ENCODE data around the gene FDXR.
A peak's percentile ranks its signal among the peaks of the same experiment; 100 is the strongest.

The FDXR gene

DNA sequence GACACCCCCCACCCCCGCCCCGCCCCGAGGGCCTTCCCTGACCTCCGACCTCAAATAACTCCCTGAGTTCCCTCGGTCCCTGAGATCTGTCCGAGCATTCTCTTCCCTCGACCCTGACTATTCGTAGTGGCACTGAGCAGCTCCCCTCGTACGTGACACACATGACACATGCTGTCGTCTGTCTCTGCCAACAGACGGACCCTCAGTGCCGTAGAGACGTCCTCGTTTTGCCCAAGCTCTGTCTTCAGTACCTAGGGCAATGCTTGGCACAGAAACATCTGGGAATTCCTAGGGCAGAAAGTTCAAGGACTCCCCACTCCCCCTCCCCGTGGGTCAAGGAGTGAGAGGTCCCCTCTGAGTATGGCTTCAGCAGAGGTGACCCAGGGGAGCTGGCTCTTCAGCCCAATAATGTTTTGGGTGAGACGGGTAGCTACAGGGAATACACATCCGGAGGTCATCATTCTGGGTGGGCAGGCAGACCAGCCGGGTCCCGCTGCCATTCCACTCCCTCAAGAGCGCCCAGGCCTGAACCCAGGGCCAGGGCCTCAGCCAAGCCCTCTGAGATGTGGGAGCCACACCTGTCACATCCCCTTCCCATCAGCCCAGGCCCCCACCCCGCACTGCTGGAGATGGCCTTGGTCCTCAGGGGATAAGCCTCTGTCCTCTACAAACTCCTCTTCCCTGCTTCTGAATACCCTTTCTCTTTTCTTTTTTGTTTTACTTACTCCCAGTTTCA is 21.3 kb upstream of the FDXR start:
- no peak for DNase-seq

DNA sequence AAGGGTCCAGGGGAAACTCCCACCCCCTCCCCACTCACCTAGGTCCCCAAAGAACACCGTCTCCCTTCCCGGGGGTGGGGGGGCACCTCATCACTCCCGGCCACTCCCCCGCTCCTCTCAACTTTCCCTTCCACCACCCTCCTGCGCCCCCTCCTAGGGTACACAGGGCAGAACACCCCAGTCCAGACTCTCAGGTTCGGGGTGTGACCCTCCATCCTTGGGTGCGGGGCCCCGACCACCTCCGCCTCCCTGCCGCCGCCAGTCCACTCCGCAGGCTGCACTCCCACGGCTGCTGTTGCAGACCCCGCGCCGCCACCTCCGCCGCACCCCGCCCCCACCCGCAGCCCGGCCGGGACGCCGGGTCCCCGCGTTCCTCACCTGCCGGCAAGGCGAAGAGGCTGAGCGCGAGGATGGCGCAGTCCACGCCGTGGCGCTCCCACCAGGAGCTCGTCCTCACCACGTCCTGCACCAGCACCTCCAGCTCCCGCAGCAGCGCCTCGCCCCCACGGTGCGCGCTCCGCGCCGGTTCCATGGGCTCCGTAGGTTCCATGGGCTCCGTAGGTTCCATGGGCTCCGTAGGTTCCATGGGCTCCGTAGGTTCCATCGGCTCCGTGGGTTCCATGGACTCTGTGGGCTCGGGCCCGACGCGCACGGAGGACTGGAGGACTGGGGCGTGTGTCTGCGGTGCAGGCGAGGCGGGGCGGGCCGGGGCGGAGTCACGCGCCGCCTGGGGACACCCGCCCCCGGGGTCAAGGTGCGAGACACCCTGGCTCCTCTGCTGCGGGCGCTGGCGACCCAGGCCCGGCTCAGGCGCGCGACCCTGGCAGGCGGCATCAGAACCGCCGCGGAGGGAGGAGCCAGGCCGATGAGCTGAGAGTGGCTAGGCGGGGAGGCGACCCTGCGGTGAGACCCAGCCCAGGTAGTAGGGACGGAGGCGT is 20.4 kb upstream of the FDXR start, which contains the start of gene FADS6:
Gene FADS6, minus strand, starts transcription at position 660 of the 938 bp plus-strand sequence. Its CDS starts 38 bp downstream, at position 622.
- no peak for DNase-seq

DNA sequence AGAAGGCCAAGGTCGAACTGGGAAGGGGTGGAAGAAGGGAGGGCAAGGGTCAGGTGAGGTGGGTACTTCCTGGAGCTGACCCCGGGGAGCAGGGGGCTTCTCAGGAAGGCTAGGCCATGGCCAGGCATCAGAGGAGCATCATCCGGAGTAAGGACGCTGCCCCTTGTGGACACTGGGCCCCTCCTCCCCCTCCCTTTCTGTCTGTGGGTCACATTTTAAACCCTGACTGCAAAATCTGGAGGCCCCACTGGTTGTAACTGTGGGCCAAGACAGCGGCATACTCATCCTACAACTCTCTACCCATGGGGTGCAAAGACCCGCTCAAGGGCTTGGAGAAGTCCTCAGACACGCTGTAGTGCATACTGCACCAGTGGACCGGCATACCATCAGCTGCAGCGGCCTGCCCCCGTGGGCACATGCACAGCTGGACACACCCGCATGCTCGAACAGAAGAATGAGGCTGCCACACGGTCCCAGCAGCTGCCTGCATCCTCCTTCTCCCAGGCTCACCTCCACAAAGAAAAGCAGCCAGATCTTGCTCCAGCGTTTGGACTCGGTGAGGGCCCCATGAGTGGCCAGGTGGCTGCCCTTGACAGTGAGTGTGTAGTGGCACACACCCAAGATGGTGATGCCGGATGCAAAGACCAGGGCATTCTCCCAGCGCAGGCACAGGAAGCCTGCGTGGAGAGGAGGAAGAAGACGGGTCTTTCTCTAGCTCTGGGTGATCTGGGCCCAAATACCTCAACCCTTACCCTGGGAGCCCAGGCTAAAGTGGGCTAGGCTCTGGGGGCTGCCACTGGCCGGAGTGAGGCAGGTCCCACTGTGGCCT is 19.4 kb upstream of the FDXR start:
- no peak for DNase-seq

DNA sequence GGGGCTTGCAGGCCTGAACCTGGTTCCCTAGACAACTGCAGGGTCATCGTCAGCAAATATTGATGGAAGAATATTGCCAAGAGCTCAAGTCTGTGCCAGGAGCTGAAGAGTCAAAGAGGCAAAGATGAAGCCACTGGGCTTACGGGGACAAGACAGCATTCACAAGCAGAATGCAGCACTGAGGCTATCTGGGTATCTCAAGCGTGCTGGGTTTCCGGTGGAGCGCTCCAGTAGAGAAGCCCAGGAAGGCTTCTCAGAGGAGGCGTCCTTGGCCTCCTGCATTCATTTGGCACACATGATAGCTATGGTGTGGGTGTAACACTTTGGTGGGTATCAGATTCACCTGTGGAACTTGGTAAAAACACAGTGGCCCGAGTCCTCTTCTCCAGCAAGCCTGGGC is 17.8 kb upstream of the FDXR start:
- DNase-seq: no peak

DNA sequence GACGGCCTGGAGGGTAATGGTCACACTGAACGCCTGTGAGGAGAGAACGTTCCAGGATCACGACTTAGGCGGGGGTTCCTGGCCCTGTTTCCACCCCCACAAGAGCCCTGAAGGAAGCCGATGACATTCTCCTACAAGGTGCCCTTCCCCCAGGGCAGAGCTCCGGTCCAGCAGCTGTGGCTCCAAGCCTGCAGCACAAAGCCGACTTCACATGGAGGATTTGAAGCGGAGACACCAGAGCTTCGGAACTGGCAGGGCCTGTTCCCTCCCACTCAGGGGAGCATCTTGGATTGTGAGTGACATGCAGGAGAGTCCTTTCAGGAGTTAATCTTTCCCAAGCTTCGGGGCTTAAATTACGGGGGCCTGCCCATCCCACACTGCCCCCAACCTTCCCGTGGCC is 15.7 kb upstream of the FDXR start:
- DNase-seq: no peak

DNA sequence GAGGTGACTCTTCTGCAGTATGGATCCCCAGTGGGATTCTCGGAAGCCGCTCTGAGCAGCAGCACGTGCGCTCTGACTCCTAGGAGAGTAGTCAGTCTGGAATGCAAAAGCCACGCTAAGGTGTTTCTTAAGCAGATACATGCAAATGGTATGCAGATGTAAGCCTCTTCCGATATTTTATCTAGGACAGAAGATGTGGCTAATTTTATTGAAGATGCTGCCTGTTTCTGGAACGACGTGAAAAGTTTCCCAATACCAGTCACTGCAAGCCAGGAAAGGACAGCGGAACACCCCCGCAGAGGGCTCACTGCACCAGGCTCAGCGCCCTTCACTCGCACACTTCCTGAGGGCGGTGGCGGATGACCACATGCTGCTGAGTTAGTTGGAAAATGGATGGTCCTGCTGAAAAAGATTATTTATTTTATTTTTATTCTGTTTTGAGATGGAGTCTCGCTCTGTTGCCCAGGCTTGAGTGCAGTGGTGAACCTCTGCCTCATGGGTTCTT is 10.5 kb upstream of the FDXR start:
- no peak for DNase-seq

DNA sequence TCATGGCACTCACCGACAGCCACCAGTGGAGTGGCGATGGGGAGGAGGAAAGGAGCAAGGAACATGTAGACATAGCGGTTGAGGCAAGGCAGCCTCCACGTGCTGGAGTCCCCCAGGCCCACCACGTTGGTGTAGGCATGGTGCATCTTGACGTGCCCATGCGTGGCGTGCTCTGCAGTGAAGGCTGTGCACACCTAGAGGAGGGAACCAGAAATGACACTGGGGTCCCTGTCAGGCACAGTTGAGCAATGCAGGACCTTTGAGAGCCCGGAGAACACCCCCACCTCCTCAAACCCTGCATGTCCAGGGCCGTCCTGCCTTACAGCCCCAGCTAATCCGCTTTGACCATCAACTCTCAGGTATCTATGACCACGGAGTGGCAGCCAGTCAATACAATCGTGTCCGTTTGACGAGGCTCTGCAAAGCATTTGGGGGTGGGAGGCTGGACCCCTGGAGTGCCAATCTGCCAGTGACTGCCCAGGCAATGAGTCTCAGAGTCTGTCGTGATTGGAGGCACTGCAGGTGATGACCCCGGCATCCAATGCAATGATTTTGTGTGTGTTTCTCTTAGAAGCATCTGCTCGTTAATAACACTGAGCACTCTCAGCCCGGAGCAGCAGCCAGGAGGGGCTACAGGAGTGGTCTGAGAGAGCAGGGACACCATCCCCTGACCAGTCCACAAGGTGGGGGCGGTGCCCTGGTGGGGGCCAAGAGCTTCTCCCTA is 9.9 kb upstream of the FDXR start:
- no peak for DNase-seq

DNA sequence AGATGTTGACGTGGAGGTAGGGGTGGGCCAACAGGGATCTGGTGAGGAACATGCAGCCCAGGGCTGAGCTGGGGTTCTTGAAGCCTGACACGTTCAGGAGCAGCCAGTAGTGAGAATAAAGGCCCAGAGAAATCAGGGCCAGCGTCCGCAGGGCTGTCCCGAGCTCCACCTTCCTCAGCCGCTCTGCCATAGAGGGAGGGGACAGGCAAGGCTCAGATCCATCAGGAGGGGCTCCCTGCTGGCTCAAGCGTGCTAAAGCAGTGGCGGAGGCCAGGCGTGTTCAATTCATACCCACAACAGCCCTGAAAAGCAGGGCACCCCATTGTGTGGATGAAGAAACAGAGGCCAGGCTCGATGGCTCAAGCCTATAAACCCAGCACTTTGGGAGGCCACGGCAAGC is 8.3 kb upstream of the FDXR start:
- DNase-seq: no peak

DNA sequence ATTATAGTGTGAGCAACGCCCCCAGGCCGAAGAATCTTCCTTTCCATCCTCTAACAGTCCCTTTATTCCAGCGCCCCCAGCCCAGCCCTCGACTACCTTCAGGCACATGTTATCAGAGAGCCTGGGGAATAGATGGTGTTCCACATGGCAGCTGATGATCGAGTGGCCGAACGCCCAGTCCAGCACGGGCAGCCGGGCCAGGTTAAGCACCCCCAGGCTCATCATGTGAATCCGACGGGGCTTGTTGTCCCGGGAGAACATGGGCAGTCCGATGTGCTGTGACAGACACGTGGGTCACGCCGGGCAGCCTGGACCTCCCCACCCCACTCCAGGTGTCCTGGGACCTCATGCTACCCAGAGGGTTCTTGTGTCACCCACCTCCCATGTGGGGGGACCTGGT is 6.5 kb upstream of the FDXR start:
- no peak for DNase-seq

DNA sequence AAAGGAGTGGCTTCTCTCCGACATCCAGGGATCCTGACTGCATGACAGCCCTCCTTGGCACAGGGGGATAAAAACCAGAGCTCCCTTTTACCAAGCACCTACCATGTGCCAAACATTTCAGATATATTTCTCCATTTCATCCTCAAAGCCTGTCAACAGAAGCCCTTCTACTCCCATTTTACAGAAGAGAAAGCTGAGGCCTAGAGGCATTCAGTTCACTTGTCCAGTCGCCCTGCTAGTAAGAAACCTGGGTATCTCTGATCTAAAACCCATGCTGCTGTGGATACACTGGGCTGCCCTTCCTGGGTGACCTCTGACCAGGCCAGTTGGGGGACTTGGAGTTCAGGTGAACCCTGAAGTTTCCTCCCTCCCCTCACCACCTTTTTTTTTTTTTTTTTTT is 5.9 kb upstream of the FDXR start:
- DNase-seq: no peak

DNA sequence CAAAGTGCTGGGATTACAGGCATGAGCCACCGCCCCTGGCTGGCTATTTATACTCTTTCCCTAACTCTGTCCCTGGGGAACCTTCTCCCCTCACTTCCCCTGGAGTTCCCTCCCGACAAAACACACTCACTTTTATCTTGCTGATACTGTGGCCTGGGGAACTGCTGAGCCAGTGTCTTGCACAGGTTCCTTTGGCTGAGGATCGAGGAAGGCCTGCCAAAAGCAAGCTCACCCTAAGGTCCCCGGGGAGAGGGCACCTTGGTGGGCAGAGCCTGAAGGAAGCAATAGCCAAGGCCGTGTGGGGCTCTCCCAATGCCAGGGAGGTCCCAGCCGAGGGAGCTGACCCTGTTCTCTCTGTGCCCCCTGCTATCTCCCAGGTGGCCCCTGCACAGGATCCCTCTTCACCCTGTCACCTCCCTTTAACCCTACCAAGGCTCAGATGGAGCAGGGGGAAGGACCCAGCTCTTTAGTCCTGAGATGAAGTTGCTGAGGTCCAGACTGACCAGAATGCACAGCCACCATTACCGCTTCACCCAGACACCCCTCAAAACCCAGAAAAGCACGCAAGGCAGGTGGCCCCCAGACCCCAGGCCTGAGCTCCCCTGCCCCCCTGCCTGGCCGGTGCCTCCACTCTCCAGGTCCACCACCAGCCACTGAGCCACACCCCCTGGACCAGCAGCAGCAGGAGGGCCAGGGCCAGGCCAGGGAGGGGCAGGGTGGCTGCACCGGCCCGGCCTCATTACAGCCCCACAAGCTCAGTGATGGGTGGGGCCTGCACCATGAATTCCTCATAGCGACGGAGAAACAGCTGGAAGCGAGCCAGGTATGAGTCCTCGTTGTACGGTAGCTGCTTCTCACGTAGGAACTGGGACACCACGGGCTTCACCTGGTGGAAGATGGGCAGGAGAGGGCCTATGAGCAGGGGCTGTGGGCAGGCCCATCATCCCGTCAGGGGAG is 5.1 kb upstream of the FDXR start:
- DNase-seq: no peak

DNA sequence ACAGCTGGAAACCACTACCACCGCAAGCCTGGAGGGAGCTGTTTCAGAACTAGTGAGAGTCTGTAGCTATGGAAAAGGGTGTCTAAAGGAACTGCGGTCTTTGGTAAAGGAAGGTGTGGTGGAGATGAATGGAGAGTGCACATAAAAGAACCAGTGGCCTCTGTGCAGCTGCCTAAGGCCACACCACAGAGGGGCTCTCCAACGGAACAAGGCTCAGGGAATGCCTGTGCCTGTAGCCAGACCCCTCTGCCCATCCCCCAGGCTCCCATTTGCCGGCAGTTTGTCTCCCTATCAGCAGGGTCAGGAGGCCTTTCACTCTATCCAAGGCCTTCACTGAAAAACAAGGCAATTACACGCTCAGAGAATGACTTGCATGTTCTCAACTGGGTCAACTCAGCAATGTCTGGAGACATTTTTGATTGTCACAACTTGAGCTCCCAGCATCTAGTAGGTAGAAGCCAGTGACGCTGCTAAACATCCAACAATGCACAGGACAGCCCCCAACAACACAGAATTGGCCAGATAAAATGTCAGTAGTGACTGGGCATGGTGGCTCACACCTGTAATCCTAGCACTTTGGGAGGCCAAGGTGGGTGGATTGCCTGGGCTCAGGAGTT is 3.3 kb upstream of the FDXR start:
- DNase-seq: no peak

DNA sequence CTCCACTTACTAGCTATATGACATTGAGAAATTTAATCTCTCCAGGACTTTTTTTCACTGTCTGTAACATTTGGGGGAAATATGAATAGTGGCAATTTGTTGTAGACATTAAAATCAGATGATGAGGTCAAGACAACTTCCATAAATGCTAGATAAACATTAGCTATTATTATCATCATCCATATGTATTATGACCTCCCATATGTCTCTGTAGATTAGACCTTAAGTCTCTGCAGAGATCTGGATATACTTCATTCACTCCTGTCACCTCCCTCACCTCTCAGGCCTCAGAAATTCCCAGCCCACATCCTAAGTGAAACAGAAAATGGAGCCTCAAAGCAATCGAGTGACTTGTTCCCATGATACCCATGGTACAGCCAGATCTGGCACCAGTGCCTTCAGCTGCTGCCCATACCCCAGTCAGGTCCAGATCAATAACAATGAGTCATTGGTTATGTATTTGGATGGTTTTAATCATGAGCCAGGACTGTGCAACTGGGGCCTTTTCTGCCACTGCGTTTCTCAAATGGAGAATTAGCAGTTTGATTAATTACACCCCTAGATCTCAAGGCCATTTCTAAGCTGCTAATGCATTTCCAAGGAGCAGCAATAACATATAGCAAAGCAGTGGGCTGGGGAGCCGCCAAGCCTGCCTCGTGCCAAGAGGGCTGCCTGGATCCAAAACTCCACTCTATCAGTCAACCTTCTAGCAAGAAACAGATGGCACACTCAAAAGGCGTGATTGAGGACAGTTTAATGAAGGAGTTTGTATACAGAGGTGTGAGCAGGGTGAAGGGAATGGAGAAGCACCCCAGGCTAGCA is 2.6 kb upstream of the FDXR start:
- DNase-seq: no peak

DNA sequence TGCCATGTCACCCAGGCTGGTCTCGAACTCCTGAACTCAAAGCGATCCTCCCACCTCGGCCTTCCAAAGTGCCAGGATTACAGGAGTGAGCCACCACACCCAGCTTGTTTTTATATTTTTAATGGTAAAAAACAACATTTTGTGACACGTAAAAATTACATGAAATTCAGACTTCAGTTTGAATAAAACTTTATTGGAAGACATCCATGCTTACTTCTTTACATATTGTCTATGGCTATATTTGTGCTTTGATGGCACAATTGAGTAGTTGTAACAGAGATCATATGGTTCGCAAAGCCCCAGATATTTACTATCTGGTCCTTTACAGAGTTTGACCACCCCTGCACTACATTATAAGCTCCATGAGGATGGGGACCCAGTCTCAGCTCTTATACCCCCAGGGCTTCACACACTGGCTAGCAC is 1.8 kb upstream of the FDXR start:
- DNase-seq: no peak

DNA sequence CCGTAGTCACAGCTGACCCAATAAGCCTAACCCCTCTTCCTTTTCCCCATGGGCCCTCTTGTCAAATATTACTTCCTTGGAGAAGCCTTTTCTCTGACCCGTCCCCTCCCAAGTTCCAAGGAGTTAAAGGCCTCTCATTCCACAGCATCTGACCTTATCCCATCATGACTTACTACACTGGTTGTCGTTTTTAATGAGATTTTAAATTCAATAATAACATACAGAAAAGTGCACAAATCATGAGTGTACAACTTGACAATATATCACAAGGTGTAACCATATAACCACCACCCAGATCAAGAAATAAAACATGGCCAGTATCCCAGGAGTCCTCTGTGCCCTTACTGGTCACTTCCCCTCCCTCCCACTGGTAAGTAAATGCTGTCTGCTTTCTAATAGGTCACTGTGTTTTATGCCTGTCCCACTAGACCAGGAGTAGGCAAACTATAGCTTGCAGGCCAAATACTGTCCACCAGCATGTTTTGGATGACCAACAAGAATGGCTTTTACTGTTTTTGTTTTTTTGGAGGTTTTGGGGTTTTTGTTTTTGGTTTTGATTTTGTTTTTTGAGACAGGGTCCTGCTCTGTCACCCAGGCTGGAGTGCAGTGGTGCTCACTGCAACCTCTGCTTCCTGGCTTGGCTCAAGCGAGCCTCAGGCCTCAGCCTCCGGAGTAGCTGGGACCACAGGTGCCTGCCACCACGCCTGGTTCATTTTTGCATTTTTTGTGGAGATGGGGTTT is 1.2 kb upstream of the FDXR start:
- DNase-seq: no peak

DNA sequence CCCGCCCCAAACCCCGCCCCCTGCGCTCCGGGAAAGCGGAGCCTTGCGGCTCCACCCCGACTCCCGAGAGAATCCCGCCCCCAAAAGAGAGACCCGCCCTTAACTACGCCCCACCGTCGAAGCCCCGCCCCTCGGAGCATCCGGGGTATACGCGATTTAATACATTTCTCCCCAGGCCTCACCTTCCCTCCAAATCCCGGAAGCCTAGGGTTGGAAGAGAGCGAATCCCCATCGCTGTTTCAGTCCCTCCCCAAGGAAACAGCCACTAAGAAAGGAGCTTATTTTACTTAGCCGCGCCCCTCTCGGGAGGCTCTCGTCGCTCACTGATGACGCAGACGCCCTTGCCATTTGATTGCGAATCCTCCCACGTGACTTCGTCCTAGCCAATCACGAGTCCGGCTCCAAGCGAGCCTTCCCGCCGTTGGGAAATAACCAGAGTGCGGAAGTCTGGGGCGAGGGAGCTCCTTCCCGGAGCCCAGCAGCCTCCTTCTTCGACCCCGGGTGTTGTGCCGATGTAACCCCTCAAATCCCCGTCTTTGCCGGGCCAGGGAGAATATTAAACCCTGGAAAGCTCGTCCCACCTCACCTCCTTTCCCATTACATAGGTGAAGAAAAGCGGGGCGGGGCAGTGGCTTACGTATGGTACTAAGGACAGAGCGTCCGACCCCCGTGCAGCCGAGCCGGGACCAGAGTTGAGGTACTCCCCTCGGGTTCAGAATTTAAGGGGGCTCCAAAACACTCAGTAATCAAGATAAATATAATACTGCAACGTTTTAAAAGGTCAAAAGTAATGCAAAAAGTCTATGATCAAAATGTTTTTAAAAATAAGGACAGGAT is 461 bp upstream of the FDXR start:
- peak; percentile 99 for DNase-seq

DNA sequence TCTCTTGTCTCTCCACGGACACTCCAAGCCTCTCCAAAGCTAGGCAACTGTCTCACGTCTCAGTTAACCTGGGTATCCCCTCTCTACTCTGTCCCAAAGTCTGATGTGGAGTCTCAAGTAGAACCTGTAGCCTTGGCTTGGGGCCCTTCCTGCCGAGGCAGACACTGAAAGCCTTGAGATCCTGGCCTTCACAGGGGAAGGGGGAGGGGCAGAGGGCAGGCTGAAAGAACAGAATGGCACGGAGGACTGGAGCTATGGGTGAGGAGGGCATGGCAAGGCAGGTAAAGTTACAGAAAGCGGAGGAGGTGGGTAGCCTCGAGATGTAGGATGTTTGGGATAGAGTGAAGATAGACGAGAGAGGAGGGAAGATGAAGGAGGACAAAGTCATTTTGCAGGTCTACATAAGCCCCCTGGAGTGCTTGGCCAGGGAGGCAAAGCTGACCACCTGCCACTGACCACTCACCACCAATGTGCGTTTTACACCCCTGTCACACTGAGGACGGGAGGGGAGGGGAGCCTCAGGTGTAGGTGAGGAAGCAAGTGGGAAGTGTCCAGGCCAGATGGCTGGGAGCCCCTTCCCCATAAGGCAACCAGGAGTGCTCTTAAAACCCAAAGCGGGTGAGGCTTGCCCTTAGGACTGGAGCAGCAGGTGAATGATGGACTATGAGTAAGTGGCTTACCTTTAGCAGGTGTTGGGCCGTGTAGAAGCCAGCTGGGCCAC is 1.3 kb downstream of the FDXR start:
- no peak for DNase-seq

Measured in central memory CD4-positive, alpha-beta T cell (primary cell).